ENCODE measurements around the gene TMEM150C.
"Not testable (repeated sequence)": the region's sequence is repeated elsewhere in the genome, so short reads cannot be mapped to it uniquely, and the experiment has no call there.

TMEM150C gene

GRCh38 chr4:82567444-82567843 is 5.7 kb upstream of the TMEM150C start:
- no peak for DNase-seq

GRCh38 chr4:82562564-82562854 is 721 bp upstream of the TMEM150C start:
- no peak for DNase-seq

DNA sequence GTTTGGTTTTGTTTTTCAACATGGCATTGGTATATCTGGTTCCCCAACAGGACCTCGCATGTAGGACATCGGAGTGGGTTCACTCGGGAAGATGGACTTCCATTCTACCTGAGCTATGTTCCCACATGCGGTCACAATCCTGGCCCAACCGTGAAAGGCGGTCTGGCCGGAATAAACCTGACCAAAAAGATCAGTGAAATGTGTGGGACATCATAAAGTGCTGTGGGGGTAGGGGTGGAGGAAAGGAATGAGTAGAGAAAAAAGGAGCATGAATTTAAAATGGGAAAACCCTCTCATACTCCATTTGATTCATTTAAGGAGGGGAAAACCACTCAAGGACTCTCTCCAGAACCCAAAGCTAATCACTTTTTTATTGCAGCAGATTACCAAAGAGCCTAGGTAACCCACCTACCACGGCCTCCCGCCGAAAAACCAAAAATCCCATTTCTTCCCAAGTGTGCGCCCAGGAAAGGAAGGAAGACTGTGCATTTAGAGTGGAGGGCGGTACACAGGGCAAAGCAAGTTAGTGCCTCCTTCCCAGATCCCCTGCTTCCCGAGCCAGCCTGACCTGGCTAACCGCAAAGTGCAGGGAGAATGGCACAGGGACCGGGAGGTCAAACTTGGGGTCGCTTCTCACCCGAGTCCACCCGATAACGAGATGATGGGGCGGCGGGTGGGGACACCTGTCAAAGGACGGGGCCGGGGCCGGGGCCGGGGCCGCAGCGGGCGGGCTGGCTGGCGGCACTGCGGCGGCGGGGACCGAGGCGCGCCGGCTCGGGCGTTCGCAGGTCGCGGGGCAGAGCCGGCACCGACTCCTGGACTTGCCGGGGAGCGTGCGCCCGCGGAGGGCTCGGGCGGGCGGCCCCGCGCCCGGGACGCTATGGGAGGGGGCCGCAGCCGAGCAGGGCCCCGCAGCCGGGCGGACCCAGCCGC is 669 bp downstream of the TMEM150C start:
- no peak for DNase-seq

GRCh38 chr4:82559735-82560120 is 2.1 kb downstream of the TMEM150C start:
- no peak for DNase-seq

DNA sequence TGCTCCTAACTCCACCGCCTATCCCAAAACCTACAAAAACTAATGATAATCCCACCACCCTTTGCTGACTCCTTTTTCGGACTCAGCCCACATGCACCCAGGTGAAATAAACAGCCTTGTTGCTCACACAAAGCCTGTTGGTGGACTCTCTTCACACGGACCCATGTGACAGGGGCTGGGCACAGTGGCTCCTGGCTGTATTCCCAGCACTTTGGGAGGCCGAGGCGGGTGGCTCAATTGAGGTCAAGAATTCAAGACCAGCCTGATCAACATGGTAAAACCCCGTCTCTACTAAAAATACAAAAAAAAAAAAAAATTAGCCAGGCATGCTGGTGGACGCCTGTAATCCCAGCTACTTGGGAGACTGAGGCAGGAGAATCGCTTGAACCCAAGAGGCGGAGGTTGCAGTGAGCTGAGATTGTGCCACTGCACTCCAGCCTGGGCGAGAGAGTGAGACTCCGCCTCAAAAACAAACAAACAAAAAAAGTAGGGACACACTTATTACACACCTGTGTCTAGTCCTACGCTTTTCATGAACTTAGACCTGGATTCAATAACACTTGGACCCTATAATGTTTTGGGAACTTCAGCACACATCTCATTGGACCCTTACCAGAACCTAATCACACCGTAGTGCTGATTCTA is 2.6 kb downstream of the TMEM150C start:
- not testable (repeated sequence) for DNase-seq

- no peak for DNase-seq
Observed at GRCh38 chr4:82555276-82555675, 6.5 kb downstream of the TMEM150C start.

GRCh38 chr4:82553020-82553419 is 8.8 kb downstream of the TMEM150C start:
- no peak for DNase-seq

DNA sequence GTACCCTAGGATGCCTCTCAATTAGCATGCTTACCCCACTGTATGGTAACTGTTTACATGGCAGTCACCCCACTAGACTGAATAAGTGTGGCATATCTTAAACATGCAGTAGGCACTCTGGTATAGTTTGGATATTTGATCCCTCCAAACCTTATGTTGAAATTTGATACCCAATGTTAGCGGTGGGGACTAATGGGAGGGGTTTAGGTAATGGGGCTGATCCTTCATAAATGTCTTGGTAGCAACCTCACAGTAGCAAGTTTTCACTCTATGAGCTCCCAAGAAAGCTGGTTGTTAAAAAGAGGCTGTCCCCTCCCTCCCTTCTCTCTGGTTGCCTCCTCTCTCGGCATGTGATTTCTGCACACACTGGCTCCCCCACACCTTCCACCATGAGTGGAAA is 10.1 kb downstream of the TMEM150C start:
- no peak for DNase-seq

DNA sequence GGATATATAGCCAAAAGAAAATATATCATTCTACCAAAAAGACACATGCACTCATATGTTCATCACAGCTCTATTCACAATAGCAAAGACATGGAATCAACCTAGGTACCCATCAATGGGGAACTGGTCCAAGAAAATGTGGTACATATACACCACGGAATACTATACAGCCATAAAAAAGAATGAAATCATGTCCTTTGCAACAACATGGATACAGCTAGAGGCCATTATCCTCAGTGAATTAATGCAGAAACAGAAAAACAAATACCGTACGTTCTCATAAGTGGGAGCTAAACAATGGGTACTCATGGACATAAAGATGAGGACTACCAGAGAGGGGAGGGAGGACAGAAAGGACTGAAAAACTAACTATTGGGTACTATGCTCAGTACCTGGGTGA is 13.9 kb downstream of the TMEM150C start:
- DNase-seq, result not testable (repeated sequence)

DNA sequence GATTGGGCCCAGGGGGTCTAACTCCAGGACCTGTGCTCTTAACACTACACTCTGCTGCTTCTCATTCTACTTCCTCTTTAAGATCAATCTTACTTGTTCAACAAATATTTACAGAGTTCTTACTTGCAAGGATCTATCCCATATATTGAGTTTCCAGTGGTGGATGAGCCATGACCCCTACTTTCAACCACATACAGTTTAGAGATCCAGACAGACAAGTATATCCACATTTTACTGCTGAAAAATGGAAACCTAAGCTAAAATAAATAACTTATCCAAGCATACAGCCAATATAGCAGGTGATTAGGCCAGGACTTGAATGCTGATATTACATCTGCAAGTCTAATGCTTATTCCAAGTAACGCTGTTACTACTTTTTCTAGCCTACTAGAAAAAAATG is 18.7 kb downstream of the TMEM150C start:
- no peak for DNase-seq

DNA sequence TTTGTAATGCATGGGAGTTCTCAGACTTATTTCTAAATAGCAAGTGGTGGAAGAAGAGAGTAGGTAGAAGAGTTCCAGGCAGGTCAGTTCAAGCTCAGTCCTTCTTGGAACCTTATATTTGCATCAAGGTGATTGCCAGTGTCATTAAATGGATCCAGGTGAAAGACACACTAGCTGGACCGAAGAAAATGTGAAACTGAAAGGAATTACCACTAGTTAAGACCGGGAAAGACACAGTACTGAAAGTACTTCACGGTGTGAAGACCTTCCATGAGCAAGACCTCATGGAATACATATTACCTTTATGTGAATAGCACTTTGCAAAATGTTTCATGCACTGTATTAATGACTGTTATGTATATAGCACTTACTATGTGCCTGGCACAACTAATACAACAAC is 19.1 kb downstream of the TMEM150C start:
- DNase-seq, result no peak

GRCh38 chr4:82529322-82529721 is 32.5 kb downstream of the TMEM150C start:
- no peak for DNase-seq

- no peak for DNase-seq
Observed at GRCh38 chr4:82528868-82529267, 32.9 kb downstream of the TMEM150C start.

DNA sequence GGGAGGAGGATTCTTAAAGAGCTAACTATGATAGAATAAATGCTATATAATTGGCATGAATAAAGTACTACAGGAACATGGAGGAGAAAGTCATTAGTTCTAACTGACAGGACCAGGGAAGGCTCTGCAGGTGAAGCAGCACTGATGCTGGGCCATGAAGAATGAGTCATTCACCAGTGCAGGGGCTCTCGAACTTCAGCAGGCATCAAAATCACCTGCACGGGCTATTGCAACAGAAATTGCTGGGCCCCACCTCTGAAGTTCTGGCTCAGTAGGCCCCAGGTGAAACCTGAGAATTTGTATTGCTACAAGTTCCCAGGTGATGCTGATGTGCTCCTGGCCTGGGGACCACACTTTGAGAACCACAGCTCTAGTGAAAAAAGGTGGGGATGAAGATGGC is 33.7 kb downstream of the TMEM150C start:
- no peak for DNase-seq

- no peak for DNase-seq
Observed at GRCh38 chr4:82525307-82525911, 36.4 kb downstream of the TMEM150C start.

GRCh38 chr4:82524570-82525152 is 37.1 kb downstream of the TMEM150C start:
- no peak for DNase-seq

GRCh38 chr4:82523179-82523578 is 38.6 kb downstream of the TMEM150C start:
- DNase-seq, result no peak

- no peak for DNase-seq
Observed at GRCh38 chr4:82522472-82522871, 39.3 kb downstream of the TMEM150C start.

DNA sequence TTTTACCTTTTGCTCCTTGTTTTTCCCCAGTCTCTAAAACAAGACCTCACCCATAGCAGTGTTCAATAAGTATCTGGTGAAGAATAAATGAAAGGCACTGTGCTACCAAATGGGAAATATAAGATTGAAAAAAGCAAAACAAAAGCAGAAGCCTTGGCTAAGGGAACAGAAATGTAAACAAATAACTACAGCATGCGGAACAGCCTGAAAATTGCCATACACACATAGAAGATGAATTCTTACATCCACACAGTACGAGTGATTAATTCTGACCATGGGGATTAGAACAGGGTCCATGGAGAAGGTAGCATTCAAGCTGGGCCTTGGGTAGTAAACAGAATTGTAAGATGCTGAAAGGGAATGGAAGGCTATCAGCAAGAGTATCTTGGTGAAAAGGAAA is 40.5 kb downstream of the TMEM150C start:
- no peak for DNase-seq

DNA sequence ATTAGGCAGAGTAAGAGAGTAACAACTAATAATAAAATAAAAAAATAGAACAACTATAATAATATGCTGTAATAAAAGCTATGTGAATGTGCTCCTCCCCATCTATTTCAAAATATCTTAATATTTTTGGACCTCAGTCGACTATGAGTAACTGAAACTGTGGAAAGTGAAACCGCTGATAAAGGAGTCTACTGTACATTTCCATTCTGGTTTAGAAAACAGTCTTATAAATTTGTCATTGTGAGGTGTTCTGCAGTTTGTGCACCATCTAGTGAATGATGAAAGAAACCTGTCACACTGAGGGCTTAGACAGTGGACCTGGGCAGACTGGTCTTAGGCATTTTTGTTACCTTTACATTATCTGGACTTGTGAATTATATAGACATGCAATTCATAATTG is 42.0 kb downstream of the TMEM150C start:
- no peak for DNase-seq

GRCh38 chr4:82519072-82519471 is 42.7 kb downstream of the TMEM150C start:
- DNase-seq, result no peak

- DNase-seq, result no peak
Observed at GRCh38 chr4:82517043-82517442, 44.7 kb downstream of the TMEM150C start.

DNA sequence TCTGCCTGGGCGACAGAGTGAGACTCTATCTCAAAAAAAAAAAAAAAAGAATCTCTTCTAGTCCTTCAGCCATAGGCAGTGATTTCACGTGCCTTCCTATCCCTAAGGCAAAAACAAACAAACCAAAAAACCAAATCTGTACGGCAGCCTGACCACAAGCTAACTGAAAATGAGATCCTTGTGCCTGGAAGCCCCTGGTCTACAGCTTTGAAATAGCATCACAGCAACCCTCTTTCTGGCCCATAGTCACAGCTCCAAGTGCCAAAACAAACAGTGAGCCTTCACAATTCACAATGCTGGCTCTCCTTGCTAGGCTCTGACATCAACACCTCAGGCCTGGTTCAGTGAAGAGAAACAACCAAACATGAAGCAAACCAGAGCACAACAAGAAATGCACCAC is 46.1 kb downstream of the TMEM150C start:
- DNase-seq, result no peak

GRCh38 chr4:82513382-82513781 is 48.4 kb downstream of the TMEM150C start:
- DNase-seq, result no peak

Measured in activated CD4-positive, alpha-beta T cell treated with anti-CD3 and anti-CD28 coated beads for 4 hours (primary cell).